Neural crest cell (in vitro differentiated cells): Measurements from ENCODE around the gene MTARC2. TPM values are rescaled to one million over a fixed set of nuclear protein-coding genes. Genes with fewer than 3 reads are reported as not detected.

Experiments
- DNase-seq: peaks from one replicate; pipeline ENCODE4 v3.0.0; 2021; ENCODE audit warnings: low read depth, mixed read lengths, low spot score
- H3K27ac Mint-ChIP-seq: one replicate; pipeline ENCODE4 v1.8.0; 2021; ENCODE audit warnings: mild to moderate bottlenecking, mixed read lengths; ENCODE audit not compliant: unreplicated experiment
- H3K27me3 Mint-ChIP-seq: 2 replicates; pipeline ENCODE4 v1.8.0; 2021; ENCODE audit warnings: low read depth, mild to moderate bottlenecking, mixed read lengths
- H3K36me3 Mint-ChIP-seq: 2 replicates; pipeline ENCODE4 v1.8.0; 2021; ENCODE audit warnings: low read depth, mild to moderate bottlenecking, mixed read lengths
- H3K4me1 Mint-ChIP-seq: 2 replicates; pipeline ENCODE4 v1.8.0; 2021; ENCODE audit warnings: mixed read lengths
- H3K4me3 Mint-ChIP-seq: one replicate; pipeline ENCODE4 v1.8.0; 2021; ENCODE audit warnings: mild to moderate bottlenecking, mixed read lengths
- H3K9me3 Mint-ChIP-seq: 2 replicates; pipeline ENCODE4 v1.8.0; 2021; ENCODE audit warnings: mixed read lengths
- CTCF ChIP-seq: fragments of 200-600 bp; sonication (generic); conservative IDR thresholded peaks from 2 replicates; pipeline ENCODE4 v1.5.0; 2021; ENCODE audit warnings: antibody characterized with exemption, mild to moderate bottlenecking
- total RNA-seq: library from RNA; stranded (reverse); gene quantifications from 2 replicates; pipeline ENCODE4 v1.2.1, GENCODE V29; 2021

The MTARC2 gene
- total RNA-seq, 1 donor from 2014 or later = 4.1 TPM

DNA sequence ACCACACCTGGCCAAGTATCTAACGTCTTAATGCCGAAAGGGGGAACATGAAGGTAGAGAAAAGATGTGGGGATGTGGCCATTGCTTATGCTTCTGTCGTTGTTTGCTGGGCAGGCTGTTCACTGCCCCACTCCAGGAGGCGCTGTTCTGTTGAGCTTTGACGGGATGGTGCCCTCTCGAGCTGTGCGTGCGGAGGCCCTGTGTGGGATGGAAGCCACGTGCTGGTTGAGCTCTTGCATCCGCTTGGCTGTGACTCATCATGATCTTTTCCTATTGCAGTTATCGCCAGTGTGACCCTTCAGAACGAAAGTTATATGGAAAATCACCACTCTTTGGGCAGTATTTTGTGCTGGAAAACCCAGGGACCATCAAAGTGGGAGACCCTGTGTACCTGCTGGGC lies 64.9 kb downstream of the MTARC2 start:
- DNase-seq = no peak

DNA sequence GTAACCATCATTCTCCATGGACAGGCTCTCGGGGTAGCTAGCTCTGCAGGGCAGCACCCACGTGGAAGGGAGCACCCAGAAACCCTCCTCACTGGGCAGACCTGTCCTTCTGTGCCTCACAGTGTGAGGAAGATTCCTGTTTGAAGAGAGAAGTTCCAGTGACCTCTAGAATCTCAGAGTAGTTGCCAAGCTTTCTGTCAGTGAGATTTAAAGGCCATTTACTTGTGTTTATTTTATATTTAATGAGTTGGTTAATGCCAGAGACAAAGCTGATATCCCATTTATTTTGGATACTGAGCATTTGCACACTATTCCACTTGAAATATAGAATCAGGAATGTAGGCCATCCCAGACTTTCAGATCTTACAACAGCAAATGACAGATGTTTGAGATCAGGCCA lies 67.3 kb downstream of the MTARC2 start:
- no peak for DNase-seq
- no peak for TF ChIP-seq CTCF
- Mint-ChIP-seq H3K4me1 (no peaks in the 10 kb centered on the region), H3K27me3 (no peaks in the 10 kb centered on the region), H3K27ac (no peak overlapping the region), H3K4me3 (no peak overlapping the region), H3K9me3 (peaks cover 5% of the 10 kb centered on the region), H3K36me3 (peaks cover 44% of the 10 kb centered on the region)

More for the DNA sequence above, 64.9 kb downstream of the MTARC2 start:
- H3K9me3 Mint-ChIP-seq = peaks cover 2% of the 10 kb centered on the region
- TF ChIP-seq CTCF = no peak
- H3K27ac Mint-ChIP-seq = no peak overlapping the region
- H3K4me1 Mint-ChIP-seq = peaks cover 9% of the 10 kb centered on the region
- H3K36me3 Mint-ChIP-seq = peaks cover 36% of the 10 kb centered on the region
- H3K27me3 Mint-ChIP-seq = no peaks in the 10 kb centered on the region
- no peak overlapping the region for H3K4me3 Mint-ChIP-seq

GRCh38 chr1:220817907-220818306 lies 69.8 kb downstream of the MTARC2 start:
- Mint-ChIP-seq H3K27me3 (no peaks in the 10 kb centered on the region), H3K27ac (no peak overlapping the region), H3K4me1 (no peaks in the 10 kb centered on the region), H3K36me3 (peaks cover 36% of the 10 kb centered on the region), H3K4me3 (no peak overlapping the region), H3K9me3 (peaks cover 5% of the 10 kb centered on the region)
- TF ChIP-seq CTCF = no peak
- DNase-seq = no peak

- Mint-ChIP-seq H3K27me3 (no peaks in the 10 kb centered on the region), H3K4me3 (no peak overlapping the region), H3K4me1 (no peaks in the 10 kb centered on the region), H3K9me3 (peaks cover 5% of the 10 kb centered on the region), H3K36me3 (peaks cover 29% of the 10 kb centered on the region), H3K27ac (no peak overlapping the region)
- TF ChIP-seq CTCF = no peak
- DNase-seq = no peak
Measured at GRCh38 chr1:220818421-220819173, 70.5 kb downstream of the MTARC2 start.

- no peak overlapping the region for H3K27ac Mint-ChIP-seq
- H3K9me3 Mint-ChIP-seq = peaks cover 5% of the 10 kb centered on the region
- no peak overlapping the region for H3K4me3 Mint-ChIP-seq
- no peaks in the 10 kb centered on the region for H3K27me3 Mint-ChIP-seq
- no peak for TF ChIP-seq CTCF
- no peaks in the 10 kb centered on the region for H3K4me1 Mint-ChIP-seq
- DNase-seq = no peak
- peaks cover 25% of the 10 kb centered on the region for H3K36me3 Mint-ChIP-seq
Measured at GRCh38 chr1:220819467-220820026, 71.4 kb downstream of the MTARC2 start.
